ACC112 (cell line): ENCODE measurements around the gene BAG3.

Source experiments
- H2AFZ ChIP-seq: fragments of 200-600 bp; sonication (generic); one replicate; pipeline ENCODE4 v1.6.0; 2017; ENCODE audit warnings: antibody characterized with exemption, low read length; ENCODE audit not compliant: unreplicated experiment
- H3K27ac ChIP-seq: fragments of 200-600 bp; sonication (generic); 2 replicates; pipeline ENCODE4 v1.5.1; 2014; ENCODE audit warnings: low read depth, mild to moderate bottlenecking, antibody characterized with exemption, low read length, moderate library complexity
- H3K27me3 ChIP-seq: fragments of 200-600 bp; sonication (generic); 2 replicates; pipeline ENCODE4 v1.6.1; 2014; ENCODE audit warnings: mild to moderate bottlenecking, antibody characterized with exemption, low read length, moderate library complexity, mixed read lengths; ENCODE audit not compliant: insufficient read depth
- H3K36me3 ChIP-seq: fragments of 200-600 bp; sonication (generic); 2 replicates; pipeline ENCODE4 v1.6.1; 2016; ENCODE audit warnings: mild to moderate bottlenecking, antibody characterized with exemption, low read length, moderate library complexity, mixed read lengths; ENCODE audit not compliant: insufficient read depth
- H3K4me1 ChIP-seq: fragments of 200-600 bp; sonication (generic); one replicate; pipeline ENCODE4 v1.6.1; 2016; ENCODE audit warnings: low read length, mixed read lengths; ENCODE audit not compliant: insufficient read depth, unreplicated experiment, control insufficient read depth
- H3K4me3 ChIP-seq: fragments of 200-600 bp; sonication (generic); 2 replicates; pipeline ENCODE4 v1.5.1; 2014; ENCODE audit warnings: mild to moderate bottlenecking, low read depth, low read length
- H3K79me2 ChIP-seq: fragments of 200-600 bp; sonication (generic); one replicate; pipeline ENCODE4 v1.6.0; 2016; ENCODE audit warnings: low read length; ENCODE audit not compliant: control insufficient read depth, unreplicated experiment, insufficient read depth

The BAG3 gene

GRCh38 chr10:119650692-119651513 is at the start of gene BAG3:
Gene BAG3 (plus strand): TSS chr10:119651380. CDS start chr10:119651676, 296 bp downstream.
- H2AFZ ChIP-seq: peak within 1 kb of the TSS; percentile 80
- no peaks in the 10 kb centered on the region for H3K27me3 ChIP-seq
- peaks cover 45% of the 10 kb centered on the region for H3K79me2 ChIP-seq
- peak within 1 kb of the TSS; percentile 95 for H3K27ac ChIP-seq
- no peaks in the 10 kb centered on the region for H3K36me3 ChIP-seq
- H3K4me1 ChIP-seq: peaks cover 23% of the 10 kb centered on the region
- peak within 1 kb of the TSS; percentile 94 for H3K4me3 ChIP-seq

GRCh38 chr10:119602241-119603095 is 48.7 kb upstream of the BAG3 start:
- H2AFZ ChIP-seq: no peak overlapping the region
- H3K27ac ChIP-seq: no peak overlapping the region
- no peaks in the 10 kb centered on the region for H3K36me3 ChIP-seq
- H3K79me2 ChIP-seq: peaks cover 6% of the 10 kb centered on the region
- H3K4me1 ChIP-seq: peaks cover 6% of the 10 kb centered on the region
- H3K27me3 ChIP-seq: no peaks in the 10 kb centered on the region
- H3K4me3 ChIP-seq: no peak overlapping the region

DNA sequence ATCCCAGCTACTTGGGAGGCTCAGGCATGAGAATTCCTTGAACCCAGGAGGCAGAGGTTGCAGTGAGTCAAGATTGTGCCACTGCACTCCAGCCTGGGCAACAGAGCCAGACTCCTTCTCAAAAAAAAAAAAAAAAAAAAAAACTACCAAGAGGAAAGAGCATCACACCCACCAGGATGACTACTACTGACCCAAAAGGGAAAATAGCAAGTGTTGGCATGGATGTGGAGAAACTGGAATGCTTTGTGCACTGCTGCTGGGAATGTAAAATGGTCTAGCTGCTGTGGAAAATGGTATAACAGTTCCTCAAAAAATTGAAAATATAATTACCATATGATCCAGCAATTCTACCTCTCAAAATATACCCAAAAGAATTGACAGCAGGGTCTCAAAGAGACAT is 46.7 kb upstream of the BAG3 start:
- Histone ChIP-seq H3K4me3 (no peak overlapping the region), H3K79me2 (no peaks in the 10 kb centered on the region), H3K27me3 (no peaks in the 10 kb centered on the region), H3K36me3 (no peaks in the 10 kb centered on the region), H2AFZ (no peak overlapping the region), H3K4me1 (no peaks in the 10 kb centered on the region), H3K27ac (no peak overlapping the region)

DNA sequence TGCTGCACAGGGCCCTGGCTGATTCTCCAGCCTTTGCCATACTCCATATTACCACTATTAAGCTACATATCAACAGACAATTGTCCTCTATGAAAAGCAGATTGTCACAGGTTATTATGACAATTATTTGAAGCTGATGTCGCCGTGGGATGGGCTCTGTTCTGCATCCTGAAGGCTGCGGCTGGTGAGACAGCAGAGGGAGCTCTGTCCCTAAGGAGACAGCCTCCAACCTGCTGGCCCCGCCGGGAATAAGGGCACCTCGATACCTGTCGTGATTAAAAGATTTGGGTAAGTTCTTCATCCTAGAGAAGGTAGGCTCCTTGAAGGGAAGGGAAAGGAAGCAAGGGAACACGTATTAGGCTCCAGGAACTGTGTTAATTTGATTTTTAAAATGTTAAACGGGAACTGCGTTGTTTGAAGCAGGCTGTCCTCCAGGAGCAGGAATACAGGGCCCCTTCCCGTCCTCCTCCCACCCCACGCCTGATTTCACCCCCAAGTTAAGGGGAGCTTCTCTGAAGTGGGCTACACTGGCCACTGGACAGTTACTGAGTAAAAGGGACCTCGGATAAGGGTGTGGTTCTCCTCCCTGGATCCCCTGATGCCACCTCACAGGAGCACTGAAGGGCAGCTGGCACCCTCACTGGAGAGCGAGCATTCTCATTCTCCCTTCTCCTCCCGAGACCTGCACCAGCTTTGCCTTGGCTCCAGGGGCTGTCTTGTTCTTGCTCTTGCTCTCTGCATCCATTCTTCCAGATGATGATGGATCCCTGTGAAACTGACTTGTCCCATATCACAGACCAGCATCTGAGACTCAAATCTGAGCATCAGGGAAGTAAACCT is 42.6 kb upstream of the BAG3 start:
- H3K27ac ChIP-seq: no peak overlapping the region
- no peak overlapping the region for H3K4me3 ChIP-seq
- H3K36me3 ChIP-seq: no peaks in the 10 kb centered on the region
- H3K4me1 ChIP-seq: no peaks in the 10 kb centered on the region
- H2AFZ ChIP-seq: no peak overlapping the region
- no peaks in the 10 kb centered on the region for H3K79me2 ChIP-seq
- H3K27me3 ChIP-seq: no peaks in the 10 kb centered on the region

DNA sequence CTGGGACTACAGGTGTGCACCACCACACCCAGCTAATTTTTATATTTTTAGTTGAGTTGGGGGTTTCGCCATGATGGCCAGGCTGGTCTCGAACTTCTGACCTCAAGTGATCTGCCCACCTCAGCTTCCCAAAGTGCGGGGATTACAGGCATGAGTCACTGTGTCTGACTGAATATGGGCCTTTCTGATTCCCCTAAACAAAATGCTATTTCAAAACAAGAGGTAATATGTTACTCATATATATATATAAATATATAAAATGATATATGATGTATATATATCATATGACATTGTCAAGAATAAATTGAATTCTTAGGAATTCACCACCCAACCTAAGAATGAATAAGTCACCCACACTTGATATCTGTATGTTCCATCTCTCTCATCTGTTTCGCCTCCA is 41.7 kb upstream of the BAG3 start:
- Histone ChIP-seq H3K4me1 (no peaks in the 10 kb centered on the region), H3K79me2 (no peaks in the 10 kb centered on the region), H3K36me3 (no peaks in the 10 kb centered on the region), H2AFZ (no peak overlapping the region), H3K27ac (no peak overlapping the region), H3K4me3 (no peak overlapping the region), H3K27me3 (no peaks in the 10 kb centered on the region)

- no peaks in the 10 kb centered on the region for H3K79me2 ChIP-seq
- H3K27ac ChIP-seq: no peak overlapping the region
- no peaks in the 10 kb centered on the region for H3K4me1 ChIP-seq
- H3K36me3 ChIP-seq: no peaks in the 10 kb centered on the region
- H2AFZ ChIP-seq: no peak overlapping the region
- H3K4me3 ChIP-seq: no peak overlapping the region
- H3K27me3 ChIP-seq: no peaks in the 10 kb centered on the region
Measured at GRCh38 chr10:119611433-119611832, 39.7 kb upstream of the BAG3 start.

DNA sequence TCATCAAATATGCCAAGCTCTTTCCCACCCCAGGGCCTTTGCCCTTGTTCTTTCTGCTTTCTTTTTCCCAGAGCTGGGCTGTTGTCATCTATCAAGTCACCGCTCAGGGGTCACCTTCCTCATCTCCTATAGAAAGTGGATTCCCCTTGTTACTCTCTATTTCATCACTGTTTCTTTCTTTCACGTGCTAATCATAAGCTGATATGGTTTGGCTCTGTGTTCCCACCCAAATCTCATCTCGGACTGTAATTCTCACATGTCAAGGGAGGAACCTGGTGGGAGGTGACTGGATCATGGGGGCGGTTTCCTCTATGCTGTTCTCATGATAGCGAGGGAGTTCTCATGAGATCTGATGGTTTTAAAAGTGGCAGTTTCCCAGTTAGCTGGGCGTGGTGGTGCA is 37.4 kb upstream of the BAG3 start:
- Histone ChIP-seq H3K4me1 (no peaks in the 10 kb centered on the region), H3K4me3 (no peak overlapping the region), H3K36me3 (no peaks in the 10 kb centered on the region), H3K27me3 (no peaks in the 10 kb centered on the region), H3K27ac (no peak overlapping the region), H3K79me2 (no peaks in the 10 kb centered on the region), H2AFZ (no peak overlapping the region)

- no peak overlapping the region for H3K4me3 ChIP-seq
- H2AFZ ChIP-seq: no peak overlapping the region
- no peaks in the 10 kb centered on the region for H3K79me2 ChIP-seq
Measured at GRCh38 chr10:119614686-119615085, 36.5 kb upstream of the BAG3 start.

GRCh38 chr10:119616882-119617570 is 34.2 kb upstream of the BAG3 start:
- Histone ChIP-seq H3K4me3 (no peak overlapping the region), H2AFZ (no peak overlapping the region), H3K36me3 (no peaks in the 10 kb centered on the region), H3K4me1 (peaks cover 11% of the 10 kb centered on the region), H3K79me2 (no peaks in the 10 kb centered on the region), H3K27ac (no peak overlapping the region), H3K27me3 (no peaks in the 10 kb centered on the region)

More at GRCh38 chr10:119614686-119615085, 36.5 kb upstream of the BAG3 start:
- Histone ChIP-seq H3K4me1 (no peaks in the 10 kb centered on the region), H3K27me3 (no peaks in the 10 kb centered on the region), H3K27ac (no peak overlapping the region), H3K36me3 (no peaks in the 10 kb centered on the region)

DNA sequence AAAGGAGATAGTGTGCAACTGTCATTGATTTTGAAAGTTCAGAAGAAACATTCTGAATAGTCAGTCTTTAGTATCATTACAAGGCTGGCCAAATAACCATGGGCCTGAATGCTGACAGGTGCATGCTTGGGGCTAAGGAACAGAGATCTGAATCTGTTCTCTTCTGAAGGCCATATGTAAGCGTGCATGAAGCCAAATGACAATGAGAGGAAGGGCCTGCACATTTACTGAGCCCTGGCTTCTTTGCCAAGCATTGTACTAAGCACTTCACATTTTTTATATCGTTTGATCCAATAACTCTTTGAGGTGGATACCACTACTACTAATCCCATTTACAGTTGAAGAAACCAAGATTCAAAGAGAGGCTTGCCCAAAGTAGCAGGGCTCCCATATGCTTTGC is 32.0 kb upstream of the BAG3 start:
- H3K36me3 ChIP-seq: no peaks in the 10 kb centered on the region
- peaks cover 11% of the 10 kb centered on the region for H3K4me1 ChIP-seq
- H3K27ac ChIP-seq: no peak overlapping the region
- H3K4me3 ChIP-seq: no peak overlapping the region
- no peaks in the 10 kb centered on the region for H3K79me2 ChIP-seq
- no peaks in the 10 kb centered on the region for H3K27me3 ChIP-seq
- H2AFZ ChIP-seq: no peak overlapping the region
